CD4-positive, CD25-positive, alpha-beta regulatory T cell (primary cell): ENCODE measurements around the gene TUBB4B. TPM values are rescaled to one million over a fixed set of nuclear protein-coding genes. Genes with fewer than 3 reads are reported as not detected.

ENCODE experiments used
- ATAC-seq, 2 donors: fragments of 150-1000 bp; cut with Tn5 transposase; one replicate each; pipeline ENCODE4 v1.10.0; 2021; ENCODE audit warnings: low read depth in 2 of 2, moderate number of reproducible peaks in 2 of 2, moderate library complexity in 1 of 2
- DNase-seq, 3 donors: peaks; one replicate each; pipeline versions ENCODE4 v3.0.0 to v3.0.0-alpha.2; 2012 to 2022; ENCODE audit warnings: mixed read lengths in 1 of 3
- H3K27ac ChIP-seq: one replicate; pipeline ENCODE4 v1.7.0; 2013; ENCODE audit warnings: mild to moderate bottlenecking, low read length; ENCODE audit not compliant: insufficient read depth, poor library complexity, severe bottlenecking
- H3K27me3 ChIP-seq: one replicate; pipeline ENCODE4 v1.7.0; 2013; ENCODE audit warnings: low read length; ENCODE audit not compliant: control insufficient read depth, insufficient read depth
- H3K36me3 ChIP-seq: one replicate; pipeline ENCODE4 v1.7.0; 2013; ENCODE audit warnings: mild to moderate bottlenecking, low read length, moderate library complexity; ENCODE audit not compliant: control insufficient read depth, insufficient read depth
- H3K4me1 ChIP-seq: 2 replicates; pipeline ENCODE4 v1.7.0; 2013; ENCODE audit warnings: mild to moderate bottlenecking, low read length; ENCODE audit not compliant: insufficient read depth, control insufficient read depth, poor library complexity, severe bottlenecking
- H3K4me3 ChIP-seq: one replicate; pipeline ENCODE4 v1.7.0; 2013; ENCODE audit warnings: low read depth, mild to moderate bottlenecking, low read length, moderate library complexity
- H3K9me3 ChIP-seq, 2 experiments: 1 replicate in 1 of 2; 2 replicates in 1 of 2; pipeline ENCODE4 v1.7.0; 2013; ENCODE audit warnings: low read length in 2 of 2, mild to moderate bottlenecking in 1 of 2, moderate library complexity in 1 of 2; ENCODE audit not compliant: control insufficient read depth in 2 of 2
- H3K27ac Mint-ChIP-seq, 3 donors: one replicate each; pipeline ENCODE4 v1.8.0; 2020 to 2022; ENCODE audit warnings: mild to moderate bottlenecking in 3 of 3, mixed read lengths in 3 of 3, moderate library complexity in 2 of 3
- H3K27me3 Mint-ChIP-seq: one replicate; pipeline ENCODE4 v1.8.0; 2022; ENCODE audit warnings: mild to moderate bottlenecking, mixed read lengths
- H3K36me3 Mint-ChIP-seq: one replicate; pipeline ENCODE4 v1.8.0; 2020; ENCODE audit warnings: mixed read lengths
- H3K4me1 Mint-ChIP-seq, 4 donors: one replicate each; pipeline ENCODE4 v1.8.0; 2020 to 2022; ENCODE audit warnings: mixed read lengths in 4 of 4, mild to moderate bottlenecking in 1 of 4
- H3K4me3 Mint-ChIP-seq, 4 donors: one replicate each; pipeline ENCODE4 v1.8.0; 2020 to 2022; ENCODE audit warnings: mild to moderate bottlenecking in 4 of 4, mixed read lengths in 4 of 4, moderate library complexity in 3 of 4
- H3K9me3 Mint-ChIP-seq, 7 donors: one replicate each; pipeline ENCODE4 v1.8.0; 2020 to 2022; ENCODE audit warnings: mixed read lengths in 7 of 7, mild to moderate bottlenecking in 3 of 7, moderate library complexity in 2 of 7
- polyA plus RNA-seq, 4 donors: library from polyadenylated mRNA; unstranded; fragments of 300-500 nt; fragmentation: Illumina TruSeq; gene quantifications; one replicate each; pipeline ENCODE4 v1.2.3, GENCODE V29; 2021
- total RNA-seq: library from RNA; stranded (reverse); gene quantifications from one replicate; pipeline ENCODE4 v1.2.3, GENCODE V29; 2022

TUBB4B gene
- total and polyA plus RNA-seq, 5 donors from 2014 or later = 56.7 to 100 (median 72.9) TPM

DNA sequence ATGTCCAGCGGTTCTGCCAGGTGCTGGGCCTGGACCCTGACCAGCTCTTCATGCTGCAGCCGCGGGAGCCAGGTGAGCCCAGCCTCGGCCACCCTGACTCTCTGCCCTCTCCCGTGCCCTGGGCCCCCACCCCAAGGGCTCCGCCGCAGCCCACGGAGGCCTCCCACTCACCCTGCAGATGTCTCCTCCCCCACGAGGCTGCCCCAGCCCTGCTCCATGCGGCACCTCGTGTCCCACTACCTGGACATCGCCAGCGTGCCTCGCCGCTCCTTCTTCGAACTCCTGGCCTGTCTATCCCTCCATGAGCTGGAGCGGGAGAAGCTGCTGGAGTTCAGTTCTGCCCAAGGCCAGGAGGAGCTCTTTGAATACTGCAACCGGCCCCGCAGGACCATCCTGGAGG is 26.5 kb upstream of the TUBB4B start:
- Mint-ChIP-seq H3K4me1 (peaks cover 0 to 2% (median 0%) of the 10 kb centered on the region in 4 donors), H3K27me3 (no peaks in the 10 kb centered on the region), H3K9me3 (peaks cover 0 to 1% (median 0%) of the 10 kb centered on the region in 7 donors), H3K36me3 (no peaks in the 10 kb centered on the region), H3K4me3 (peak overlapping the region in 1 of 4 donors; percentile 56), H3K27ac (no peak overlapping the region)
- no peaks in the 10 kb centered on the region for H3K27me3 ChIP-seq
- H3K9me3 ChIP-seq = no peaks in the 10 kb centered on the region
- no peak overlapping the region for H3K4me3 ChIP-seq
- H3K36me3 ChIP-seq = peaks cover 5% of the 10 kb centered on the region
- ATAC-seq = no peak
- no peaks in the 10 kb centered on the region for H3K4me1 ChIP-seq
- H3K27ac ChIP-seq = no peak overlapping the region
- no peak for DNase-seq

DNA sequence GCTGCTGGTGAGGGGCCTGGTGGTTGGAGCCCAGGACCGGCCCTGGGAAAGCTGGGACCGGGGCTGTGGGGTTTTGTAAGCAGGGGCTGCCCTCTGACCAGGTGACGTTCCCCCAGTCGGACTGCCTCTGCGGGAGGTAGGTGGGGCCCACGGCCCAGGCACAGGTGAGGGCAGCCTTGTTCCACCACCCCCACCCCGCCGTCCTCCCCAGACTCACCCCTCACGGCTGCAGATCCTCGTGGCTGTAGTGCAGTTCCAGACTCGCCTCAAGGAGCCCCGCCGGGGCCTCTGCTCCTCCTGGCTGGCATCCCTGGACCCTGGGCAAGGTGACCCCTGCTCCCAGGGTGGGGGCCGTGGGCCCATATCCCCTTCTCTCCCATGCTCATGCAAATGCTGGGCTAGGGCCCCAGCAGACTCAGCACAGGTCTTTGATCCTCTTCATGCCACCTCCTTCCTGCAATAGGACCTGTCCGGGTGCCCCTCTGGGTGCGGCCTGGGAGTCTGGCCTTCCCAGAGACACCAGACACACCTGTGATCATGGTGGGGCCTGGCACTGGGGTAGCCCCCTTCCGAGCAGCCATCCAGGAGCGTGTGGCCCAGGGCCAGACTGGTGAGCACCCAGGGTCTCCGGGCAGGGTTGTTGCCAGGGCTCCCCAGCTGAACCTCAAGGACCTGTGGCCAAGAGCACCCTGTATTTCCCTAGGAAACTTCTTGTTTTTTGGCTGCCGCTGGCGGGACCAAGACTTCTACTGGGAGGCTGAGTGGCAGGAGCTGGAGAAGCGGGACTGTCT is 25.7 kb upstream of the TUBB4B start:
- Histone ChIP-seq H3K36me3 (peaks cover 3% of the 10 kb centered on the region), H3K27ac (no peak overlapping the region), H3K9me3 (no peaks in the 10 kb centered on the region), H3K27me3 (no peaks in the 10 kb centered on the region), H3K4me3 (no peak overlapping the region), H3K4me1 (no peaks in the 10 kb centered on the region)
- Mint-ChIP-seq H3K36me3 (no peaks in the 10 kb centered on the region), H3K4me3 (no peak overlapping the region), H3K4me1 (peaks cover 0 to 2% (median 0%) of the 10 kb centered on the region in 4 donors), H3K27me3 (no peaks in the 10 kb centered on the region), H3K9me3 (peaks cover 0 to 1% (median 0%) of the 10 kb centered on the region in 7 donors), H3K27ac (no peak overlapping the region)
- DNase-seq (no peak), ATAC-seq (no peak)

DNA sequence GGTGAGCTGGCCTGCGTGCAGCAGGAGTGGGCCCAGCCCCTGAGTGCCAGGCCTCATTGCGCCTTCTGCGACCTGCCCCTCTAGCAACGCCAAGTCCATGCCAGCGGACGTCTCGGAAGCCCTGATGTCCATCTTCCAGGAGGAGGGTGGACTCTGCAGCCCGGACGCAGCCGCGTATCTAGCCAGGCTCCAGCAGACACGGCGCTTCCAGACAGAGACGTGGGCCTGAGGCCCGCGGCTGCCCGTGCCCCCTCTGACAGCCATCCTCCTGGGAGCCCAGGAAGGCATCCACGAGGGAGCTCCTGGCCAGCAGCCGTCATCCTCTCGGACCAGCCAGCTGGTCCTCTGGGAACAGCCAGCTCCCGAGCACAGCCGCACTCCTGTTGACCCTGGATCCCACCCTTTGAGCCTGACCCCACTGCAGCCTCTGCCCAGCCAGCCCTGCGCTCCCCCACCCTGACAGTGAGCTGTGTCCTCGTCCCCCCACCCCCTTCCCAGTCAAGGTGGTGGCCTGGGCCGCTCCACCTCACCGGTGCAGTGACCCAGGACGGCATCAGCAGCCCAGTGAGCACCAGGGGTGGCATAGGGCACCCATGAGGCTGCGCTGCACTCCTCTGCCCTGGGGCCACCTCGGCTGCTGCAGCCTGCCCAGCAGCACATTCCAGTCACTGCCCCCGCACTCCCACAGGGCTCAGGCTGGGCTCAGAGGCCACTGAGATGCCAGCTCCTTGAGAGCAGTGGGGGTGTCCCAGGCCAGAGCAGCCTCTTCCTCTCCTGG is 24.7 kb upstream of the TUBB4B start:
- H3K9me3 Mint-ChIP-seq = peaks cover 0 to under 1% (median 0%) of the 10 kb centered on the region in 7 donors
- Histone ChIP-seq H3K4me1 (no peaks in the 10 kb centered on the region), H3K9me3 (no peaks in the 10 kb centered on the region), H3K27ac (no peak overlapping the region), H3K27me3 (no peaks in the 10 kb centered on the region), H3K4me3 (no peak overlapping the region), H3K36me3 (no peaks in the 10 kb centered on the region)
- no peaks in the 10 kb centered on the region for H3K4me1 Mint-ChIP-seq
- H3K4me3 Mint-ChIP-seq = no peak overlapping the region
- ATAC-seq (no peak), DNase-seq (no peak)
- no peak overlapping the region for H3K27ac Mint-ChIP-seq
- no peaks in the 10 kb centered on the region for H3K27me3 Mint-ChIP-seq
- H3K36me3 Mint-ChIP-seq = no peaks in the 10 kb centered on the region

DNA sequence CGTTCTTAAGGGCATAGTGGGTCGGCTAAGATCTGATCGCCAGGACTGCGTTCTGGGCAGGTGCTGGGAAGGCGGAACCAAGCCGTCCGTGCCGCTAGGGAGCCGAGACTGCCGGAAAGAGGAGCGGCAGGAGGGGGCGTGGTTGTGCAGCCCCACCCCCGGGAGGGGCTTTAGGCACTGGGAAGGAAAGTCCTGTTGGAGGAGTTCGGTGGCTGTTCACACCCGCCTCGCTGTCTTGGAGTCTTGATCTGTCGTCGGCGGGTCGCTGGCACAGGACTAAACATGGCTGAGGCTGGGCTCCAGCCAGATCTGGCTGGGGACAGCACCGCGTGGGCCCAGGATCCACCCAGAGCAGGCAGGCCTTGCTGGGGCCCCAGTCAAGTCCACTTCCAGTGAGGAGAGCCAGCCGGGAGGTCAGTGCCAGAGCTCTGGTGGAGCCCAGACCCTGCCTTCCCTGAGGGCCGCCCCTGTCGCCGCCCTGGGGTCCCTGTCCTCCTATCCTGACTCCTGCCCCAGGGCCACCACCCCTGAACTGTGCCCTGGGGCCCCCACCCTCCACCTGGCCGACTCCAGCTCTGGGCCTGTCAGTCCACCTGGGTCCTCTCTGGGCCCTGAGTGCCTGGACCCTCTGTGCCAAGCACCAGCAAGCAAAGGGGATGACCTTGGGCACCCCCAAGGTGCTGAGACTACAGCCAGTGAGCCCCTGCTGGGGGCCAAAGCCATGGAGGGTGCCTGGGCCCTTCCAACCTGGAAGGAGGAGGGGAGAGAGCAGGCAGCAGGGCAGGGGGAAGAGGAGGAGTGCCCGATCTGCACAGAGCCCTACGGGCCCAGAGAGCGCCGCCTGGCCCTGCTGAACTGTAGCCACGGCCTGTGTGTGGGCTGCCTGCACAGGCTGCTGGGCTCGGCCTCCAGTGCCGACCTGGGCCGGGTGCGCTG is 23.5 kb upstream of the TUBB4B start:
- no peak for ATAC-seq
- Mint-ChIP-seq H3K4me3 (peak overlapping the region in 1 of 4 donors; percentile 47), H3K36me3 (no peaks in the 10 kb centered on the region), H3K27me3 (no peaks in the 10 kb centered on the region), H3K27ac (no peak overlapping the region), H3K9me3 (no peaks in the 10 kb centered on the region), H3K4me1 (no peaks in the 10 kb centered on the region)
- no peaks in the 10 kb centered on the region for H3K27me3 ChIP-seq
- no peaks in the 10 kb centered on the region for H3K9me3 ChIP-seq
- H3K4me3 ChIP-seq = no peak overlapping the region
- DNase-seq = no peak
- H3K27ac ChIP-seq = no peak overlapping the region
- H3K36me3 ChIP-seq = no peaks in the 10 kb centered on the region
- peaks cover 4% of the 10 kb centered on the region for H3K4me1 ChIP-seq

DNA sequence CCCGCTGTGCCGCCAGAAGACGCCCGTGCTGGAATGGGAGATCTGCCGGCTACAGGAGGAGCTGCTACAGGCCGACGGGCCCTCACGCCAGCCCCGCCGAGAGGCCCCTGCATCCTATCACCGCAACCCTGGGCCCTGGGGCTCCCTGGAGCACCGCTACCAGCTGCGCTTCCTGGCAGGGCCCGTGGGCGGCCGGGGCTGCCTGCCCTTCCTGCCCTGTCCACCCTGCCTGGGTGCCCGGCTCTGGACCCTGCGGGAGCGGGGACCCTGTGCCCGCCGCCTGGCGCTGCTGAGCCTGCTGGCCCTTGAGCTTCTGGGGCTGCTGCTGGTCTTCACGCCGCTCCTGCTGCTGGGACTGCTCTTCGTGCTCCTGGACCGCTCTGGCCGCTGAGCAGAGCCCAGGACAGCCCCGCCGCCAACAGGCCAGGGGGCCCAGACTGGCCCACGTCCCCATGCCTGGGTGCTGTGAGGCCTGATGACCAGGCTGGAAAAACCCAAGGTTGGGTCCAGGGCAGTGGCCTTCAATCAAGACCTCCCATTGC is 22.8 kb upstream of the TUBB4B start:
- H3K27me3 ChIP-seq = no peaks in the 10 kb centered on the region
- no peak overlapping the region for H3K4me3 Mint-ChIP-seq
- H3K27ac Mint-ChIP-seq = no peak overlapping the region
- H3K36me3 ChIP-seq = no peaks in the 10 kb centered on the region
- H3K9me3 ChIP-seq = no peaks in the 10 kb centered on the region
- H3K4me1 Mint-ChIP-seq = peaks cover 0 to 6% (median under 1%) of the 10 kb centered on the region in 4 donors
- no peaks in the 10 kb centered on the region for H3K9me3 Mint-ChIP-seq
- H3K36me3 Mint-ChIP-seq = no peaks in the 10 kb centered on the region
- no peak for ATAC-seq
- no peak for DNase-seq
- no peak overlapping the region for H3K4me3 ChIP-seq
- peaks cover 10% of the 10 kb centered on the region for H3K4me1 ChIP-seq
- H3K27ac ChIP-seq = no peak overlapping the region
- no peaks in the 10 kb centered on the region for H3K27me3 Mint-ChIP-seq

DNA sequence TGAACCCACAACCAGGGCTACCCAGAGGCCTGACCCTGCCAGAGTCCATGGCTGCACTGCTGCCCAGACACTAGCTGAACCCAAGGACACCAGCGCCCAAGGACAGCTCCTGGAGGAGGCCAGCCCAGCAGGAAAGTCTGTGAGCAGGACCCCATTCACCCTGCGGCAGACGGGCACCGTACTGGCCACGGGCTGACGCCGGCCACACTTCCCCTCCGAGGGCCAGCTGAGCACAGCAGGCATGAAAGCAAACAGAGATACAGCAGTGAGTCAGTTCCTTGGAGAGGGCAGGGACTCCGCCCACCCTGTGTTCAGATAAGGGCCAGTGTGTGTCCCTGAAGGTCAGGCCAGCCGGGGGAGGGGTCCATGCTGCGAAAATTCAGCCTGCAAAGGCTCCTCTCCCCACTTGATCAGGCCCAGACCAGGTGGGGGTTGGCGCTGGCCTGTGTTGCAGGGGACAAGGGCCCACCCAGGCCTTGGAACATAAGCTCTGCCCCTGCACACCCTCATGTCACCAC is 22.3 kb upstream of the TUBB4B start:
- Mint-ChIP-seq H3K9me3 (no peaks in the 10 kb centered on the region), H3K36me3 (no peaks in the 10 kb centered on the region), H3K4me1 (peaks cover 0 to 6% (median 3%) of the 10 kb centered on the region in 4 donors), H3K27me3 (no peaks in the 10 kb centered on the region), H3K4me3 (no peak overlapping the region), H3K27ac (no peak overlapping the region)
- peaks cover 13% of the 10 kb centered on the region for H3K4me1 ChIP-seq
- H3K4me3 ChIP-seq = no peak overlapping the region
- H3K36me3 ChIP-seq = no peaks in the 10 kb centered on the region
- ATAC-seq (no peak), DNase-seq (no peak)
- no peaks in the 10 kb centered on the region for H3K9me3 ChIP-seq
- no peak overlapping the region for H3K27ac ChIP-seq
- no peaks in the 10 kb centered on the region for H3K27me3 ChIP-seq

DNA sequence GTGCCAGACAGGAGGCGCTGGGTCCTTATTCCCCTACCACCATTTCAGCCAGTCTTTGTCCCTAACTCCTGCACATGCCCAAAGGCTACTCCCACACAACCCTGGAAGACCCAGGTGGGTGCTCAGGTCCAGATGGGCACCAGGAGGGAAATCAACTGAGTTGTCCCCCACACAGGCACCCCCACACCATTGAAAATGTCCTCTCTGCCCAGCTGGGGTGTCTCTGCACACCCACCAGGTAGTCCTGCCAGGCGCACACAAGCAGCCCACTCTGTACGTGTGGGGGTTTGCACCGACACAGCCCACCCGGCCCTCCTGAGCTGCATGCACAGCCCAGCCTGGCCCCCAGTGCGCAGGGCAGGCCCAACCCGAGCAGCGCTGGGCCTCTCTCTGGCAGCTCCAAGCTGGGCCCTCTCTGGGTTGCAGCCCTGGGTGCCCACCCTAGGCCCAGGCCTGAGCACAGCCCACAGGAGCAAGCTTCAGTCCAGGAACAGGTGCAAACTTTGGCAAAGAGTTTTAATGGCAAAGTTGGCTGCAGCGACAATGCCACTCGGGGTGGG is 21.2 kb upstream of the TUBB4B start:
- H3K36me3 ChIP-seq = no peaks in the 10 kb centered on the region
- peaks cover 17% of the 10 kb centered on the region for H3K4me1 ChIP-seq
- no peaks in the 10 kb centered on the region for H3K36me3 Mint-ChIP-seq
- ATAC-seq (no peak), DNase-seq (no peak)
- no peaks in the 10 kb centered on the region for H3K9me3 Mint-ChIP-seq
- H3K9me3 ChIP-seq = no peaks in the 10 kb centered on the region
- H3K4me1 Mint-ChIP-seq = peaks cover 0 to 10% (median 3%) of the 10 kb centered on the region in 4 donors
- no peak overlapping the region for H3K27ac ChIP-seq
- no peaks in the 10 kb centered on the region for H3K27me3 ChIP-seq
- no peaks in the 10 kb centered on the region for H3K27me3 Mint-ChIP-seq
- H3K4me3 ChIP-seq = no peak overlapping the region
- no peak overlapping the region for H3K27ac Mint-ChIP-seq
- peak overlapping the region in 3 of 4 donors; percentile 11 to 46 (median 25) for H3K4me3 Mint-ChIP-seq
